ENCODE data around the gene ENAH. TPM values are rescaled to one million over a fixed set of nuclear protein-coding genes. Genes with fewer than 3 reads are reported as not detected.

ENAH gene
- total and polyA plus RNA-seq, 2 donors (not counting 1 experiment from before 2014, with no cell fraction given), result 1.3 to 1.6 TPM

GRCh38 chr1:225442123-225442505, 210.8 kb downstream of the ENAH start:
- DNase-seq (no peak), ATAC-seq (ENCODE audit: low read depth) (no peak)
- Mint-ChIP-seq H3K27ac (peak overlapping the region; percentile 67), H3K9me3 (ENCODE audit: insufficient read depth) (no peaks in the 10 kb centered on the region), H3K4me3 (peak overlapping the region; percentile 3), H3K27me3 (no peaks in the 10 kb centered on the region), H3K4me1 (peaks cover 52% of the 10 kb centered on the region)
- no peaks in the 10 kb centered on the region for H3K36me3 ChIP-seq (replicated peaks in 1 of 2; ENCODE audit: control extremely low read depth in 1 of 2, control insufficient read depth in 1 of 2, extremely low read depth in 1 of 2, insufficient read depth in 2 of 2, low read length in 1 of 2)
- ChIA-PET CTCF (interaction anchor here (0.7 to 7.8 kb wide), 5 partner anchors 8 to 123 kb away, joined by 3 to 104 read pairs (median 6); partner anchors contain the start of gene LBR), POLR2A (interaction anchor here (0.9 to 4.7 kb wide), 2 partner anchors 14 to 669 kb away, joined by 5 to 85 read pairs; partner anchors contain the start of gene LBR)
- no peaks in the 10 kb centered on the region for H3K79me2 ChIP-seq (ENCODE audit: control insufficient read depth, insufficient read depth, low read length)
- peak overlapping the region; percentile 41 for H3K4me2 ChIP-seq (replicated peaks; ENCODE audit: low read depth, low read length, poor library complexity, severe bottlenecking)
- H3K27ac ChIP-seq (ENCODE audit: low read length in 2 of 2), result peak overlapping the region in 1 of 2 donors; percentile 48
- no peaks in the 10 kb centered on the region for H4K20me1 ChIP-seq (ENCODE audit: control insufficient read depth, insufficient read depth, low read length, poor library complexity, severe bottlenecking)
- peak overlapping the region; percentile 47 for H2AFZ ChIP-seq (ENCODE audit: insufficient read depth, low read depth, low read length, poor library complexity, severe bottlenecking)
- H3K4me1 ChIP-seq (ENCODE audit: control insufficient read depth in 2 of 2, insufficient read depth in 2 of 2, low read length in 2 of 2), result peaks cover 37 to 56% of the 10 kb centered on the region in 2 donors
- H3K9ac ChIP-seq (ENCODE audit: low read length), result no peak overlapping the region
- WGBS (ENCODE audit: insufficient coverage), result 69% methylated on average over 1 of the region's 3 CpGs
- no peaks in the 10 kb centered on the region for H3K9me3 ChIP-seq (ENCODE audit: control extremely low read depth in 1 of 3, control insufficient read depth in 2 of 3, insufficient read depth in 1 of 3, low read length in 2 of 3)
- no peak overlapping the region for H3K4me3 ChIP-seq (ENCODE audit: control extremely low read depth in 1 of 5, extremely low read depth in 1 of 5, insufficient read depth in 1 of 5, low read depth in 2 of 5, low read length in 4 of 5)
- H3K27me3 ChIP-seq (replicated peaks in 1 of 4; ENCODE audit: control extremely low read depth in 1 of 4, control insufficient read depth in 3 of 4, insufficient read depth in 4 of 4, low read length in 3 of 4), result no peaks in the 10 kb centered on the region
- TF ChIP-seq EZH2 (IDR thresholded peaks at IDR 0.05; ENCODE audit: borderline replicate concordance, insufficient read depth, low read depth, low read length, poor library complexity, severe bottlenecking) (no peak), CTCF (IDR thresholded peaks at IDR 0.05) (no peak)
- intact Hi-C loops (cut with micrococcal nuclease), result no loop called here

GRCh38 chr1:225441314-225442122, 211.4 kb downstream of the ENAH start:
- no peak overlapping the region for H3K9ac ChIP-seq (ENCODE audit: low read length)
- CTCF ChIA-PET, result interaction anchor here (1.0 to 7.8 kb wide), 6 partner anchors 8 to 123 kb away, joined by 3 to 104 read pairs (median 4); partner anchors contain the start of gene LBR
- H3K27ac Mint-ChIP-seq, result peak overlapping the region; percentile 38
- WGBS (ENCODE audit: insufficient coverage), result 79% methylated on average over 5 of the region's 9 CpGs
- peak overlapping the region; percentile 47 for H2AFZ ChIP-seq (ENCODE audit: insufficient read depth, low read depth, low read length, poor library complexity, severe bottlenecking)
- H4K20me1 ChIP-seq (ENCODE audit: control insufficient read depth, insufficient read depth, low read length, poor library complexity, severe bottlenecking), result no peaks in the 10 kb centered on the region
- ATAC-seq (ENCODE audit: low read depth), result no peak
- no peaks in the 10 kb centered on the region for H3K9me3 ChIP-seq (ENCODE audit: control extremely low read depth in 1 of 3, control insufficient read depth in 2 of 3, insufficient read depth in 1 of 3, low read length in 2 of 3)
- POLR2A ChIA-PET, result interaction anchor here (0.9 to 4.7 kb wide), 2 partner anchors 14 to 669 kb away, joined by 5 to 85 read pairs; partner anchors contain the start of gene LBR
- peak overlapping the region in 1 of 5 experiments; percentile 6 for H3K4me3 ChIP-seq (ENCODE audit: control extremely low read depth in 1 of 5, extremely low read depth in 1 of 5, insufficient read depth in 1 of 5, low read depth in 2 of 5, low read length in 4 of 5)
- DNase-seq, result no peak
- peaks cover 56% of the 10 kb centered on the region for H3K4me1 Mint-ChIP-seq
- no peaks in the 10 kb centered on the region for H3K9me3 Mint-ChIP-seq (ENCODE audit: insufficient read depth)
- peak overlapping the region in 1 of 2 donors; percentile 48 for H3K27ac ChIP-seq (ENCODE audit: low read length in 2 of 2)
- TF ChIP-seq EZH2 (IDR thresholded peaks at IDR 0.05; ENCODE audit: borderline replicate concordance, insufficient read depth, low read depth, low read length, poor library complexity, severe bottlenecking), result no peak
- TF ChIP-seq CTCF (IDR thresholded peaks at IDR 0.05), result peak; percentile 22
- intact Hi-C loops (cut with micrococcal nuclease), result no loop called here
- no peaks in the 10 kb centered on the region for H3K36me3 ChIP-seq (replicated peaks in 1 of 2; ENCODE audit: control extremely low read depth in 1 of 2, control insufficient read depth in 1 of 2, extremely low read depth in 1 of 2, insufficient read depth in 2 of 2, low read length in 1 of 2)
- no peaks in the 10 kb centered on the region for H3K27me3 Mint-ChIP-seq
- H3K4me1 ChIP-seq (ENCODE audit: control insufficient read depth in 2 of 2, insufficient read depth in 2 of 2, low read length in 2 of 2), result peaks cover 42 to 59% of the 10 kb centered on the region in 2 donors
- no peaks in the 10 kb centered on the region for H3K27me3 ChIP-seq (replicated peaks in 1 of 4; ENCODE audit: control extremely low read depth in 1 of 4, control insufficient read depth in 3 of 4, insufficient read depth in 4 of 4, low read length in 3 of 4)
- H3K4me2 ChIP-seq (replicated peaks; ENCODE audit: low read depth, low read length, poor library complexity, severe bottlenecking), result peak overlapping the region; percentile 41
- peak overlapping the region; percentile 5 for H3K4me3 Mint-ChIP-seq
- no peaks in the 10 kb centered on the region for H3K79me2 ChIP-seq (ENCODE audit: control insufficient read depth, insufficient read depth, low read length)

Data from B cell (primary cell).